ENCODE measurements around the gene CAPNS2.

DNA sequence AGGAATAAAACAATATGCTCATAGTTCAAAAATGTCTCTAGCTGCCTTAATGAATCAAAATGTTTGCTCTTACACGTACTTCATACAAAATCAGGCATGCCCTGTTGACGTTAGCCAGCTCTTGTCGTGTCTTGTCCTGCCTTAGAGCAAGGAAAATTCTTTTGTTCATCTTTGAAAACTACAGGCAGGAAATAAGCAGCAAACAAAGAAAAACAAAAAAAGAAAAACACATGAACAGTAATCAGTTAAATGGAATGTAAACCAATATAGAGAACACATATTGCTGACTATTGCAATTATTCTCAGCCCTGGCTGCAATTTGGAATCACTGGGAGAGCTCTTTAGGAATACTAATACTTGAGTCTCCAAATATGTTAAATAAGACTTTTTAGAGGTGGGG, 1.7 kb downstream of the CAPNS2 start:
- TF ChIP-seq, protein P1, sequence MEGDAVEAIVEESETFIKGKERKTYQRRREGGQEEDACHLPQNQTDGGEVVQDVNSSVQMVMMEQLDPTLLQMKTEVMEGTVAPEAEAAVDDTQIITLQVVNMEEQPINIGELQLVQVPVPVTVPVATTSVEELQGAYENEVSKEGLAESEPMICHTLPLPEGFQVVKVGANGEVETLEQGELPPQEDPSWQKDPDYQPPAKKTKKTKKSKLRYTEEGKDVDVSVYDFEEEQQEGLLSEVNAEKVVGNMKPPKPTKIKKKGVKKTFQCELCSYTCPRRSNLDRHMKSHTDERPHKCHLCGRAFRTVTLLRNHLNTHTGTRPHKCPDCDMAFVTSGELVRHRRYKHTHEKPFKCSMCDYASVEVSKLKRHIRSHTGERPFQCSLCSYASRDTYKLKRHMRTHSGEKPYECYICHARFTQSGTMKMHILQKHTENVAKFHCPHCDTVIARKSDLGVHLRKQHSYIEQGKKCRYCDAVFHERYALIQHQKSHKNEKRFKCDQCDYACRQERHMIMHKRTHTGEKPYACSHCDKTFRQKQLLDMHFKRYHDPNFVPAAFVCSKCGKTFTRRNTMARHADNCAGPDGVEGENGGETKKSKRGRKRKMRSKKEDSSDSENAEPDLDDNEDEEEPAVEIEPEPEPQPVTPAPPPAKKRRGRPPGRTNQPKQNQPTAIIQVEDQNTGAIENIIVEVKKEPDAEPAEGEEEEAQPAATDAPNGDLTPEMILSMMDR (IDR thresholded peaks at IDR 0.05): no peak
- no peak for TF ChIP-seq EP300 (IDR thresholded peaks at IDR 0.05)
- no peak for TF ChIP-seq POLR2A (IDR thresholded peaks at IDR 0.05)

Measured in ovary (tissue), 3 donors.